GM19043 (cell line): ENCODE results near the gene CRYBA4.

ENCODE experiments used
- ATAC-seq: cut with Tn5 transposase; IDR thresholded peaks from one replicate; pipeline ENCODE4 v1.9.1; 2021; ENCODE audit warnings: low read depth; ENCODE audit not compliant: unreplicated experiment

CRYBA4 gene

GRCh38 chr22:26658671-26659478 lies 37.1 kb downstream of the CRYBA4 start:
- peak; percentile 69 for ATAC-seq

- ATAC-seq, result no peak
These were observed 38.6 kb downstream of the CRYBA4 start for GRCh38 chr22:26660356-26660755.

- ATAC-seq, result no peak
These were observed 39.3 kb downstream of the CRYBA4 start for GRCh38 chr22:26660961-26661578.

- ATAC-seq, result no peak
These were observed 40.4 kb downstream of the CRYBA4 start for GRCh38 chr22:26662160-26662559.

DNA sequence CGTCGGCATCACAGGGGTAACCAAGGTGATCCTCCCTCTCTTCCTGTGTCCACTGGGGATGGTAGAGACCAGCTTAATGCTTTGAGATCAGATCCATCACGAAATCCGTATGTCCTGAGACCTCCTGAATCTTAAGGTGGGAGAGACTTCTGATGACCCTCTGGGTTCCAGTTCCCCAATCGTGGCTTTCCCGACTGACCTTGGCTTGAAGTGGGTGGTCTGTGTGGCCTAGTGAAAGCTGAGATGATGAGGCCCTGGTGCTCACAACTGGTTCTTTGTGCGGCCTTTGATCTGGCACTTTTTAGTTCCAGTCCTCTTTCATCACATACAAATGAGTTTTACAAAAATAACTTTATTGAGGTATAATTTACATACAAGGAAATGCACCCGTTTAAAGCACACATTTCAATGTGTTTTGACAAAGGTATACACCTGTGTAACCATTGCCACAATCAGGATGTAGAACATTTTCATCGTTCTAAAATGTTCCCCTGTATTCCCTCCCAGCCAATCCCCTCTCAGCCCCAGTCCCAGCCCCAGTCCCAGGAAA lies 41.7 kb downstream of the CRYBA4 start:
- ATAC-seq, result no peak

GRCh38 chr22:26665813-26666231 lies 44.1 kb downstream of the CRYBA4 start:
- ATAC-seq, result no peak

- no peak for ATAC-seq
These were observed 45.4 kb downstream of the CRYBA4 start for GRCh38 chr22:26667140-26667539.

DNA sequence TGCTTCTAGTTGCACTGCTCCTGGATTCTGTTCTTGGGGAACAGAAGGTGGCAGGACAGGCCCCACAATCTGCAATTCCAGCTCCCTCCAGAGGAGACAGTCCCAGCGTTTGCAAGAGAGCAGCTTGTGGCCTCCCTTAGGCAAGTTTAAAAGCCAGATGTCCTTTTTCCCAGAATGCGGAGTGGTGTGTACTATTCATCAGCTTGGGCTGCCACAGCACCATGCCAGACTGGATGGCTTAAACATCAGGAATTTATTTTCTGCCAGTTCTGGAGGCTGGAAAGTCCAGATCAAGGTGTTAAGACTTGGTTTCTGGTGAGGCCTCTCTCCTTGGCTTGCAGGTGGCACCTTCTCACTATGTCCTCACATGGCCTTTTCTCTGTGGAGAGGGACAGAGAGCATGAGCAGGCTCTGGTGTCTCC lies 47.3 kb downstream of the CRYBA4 start:
- ATAC-seq, result no peak

DNA sequence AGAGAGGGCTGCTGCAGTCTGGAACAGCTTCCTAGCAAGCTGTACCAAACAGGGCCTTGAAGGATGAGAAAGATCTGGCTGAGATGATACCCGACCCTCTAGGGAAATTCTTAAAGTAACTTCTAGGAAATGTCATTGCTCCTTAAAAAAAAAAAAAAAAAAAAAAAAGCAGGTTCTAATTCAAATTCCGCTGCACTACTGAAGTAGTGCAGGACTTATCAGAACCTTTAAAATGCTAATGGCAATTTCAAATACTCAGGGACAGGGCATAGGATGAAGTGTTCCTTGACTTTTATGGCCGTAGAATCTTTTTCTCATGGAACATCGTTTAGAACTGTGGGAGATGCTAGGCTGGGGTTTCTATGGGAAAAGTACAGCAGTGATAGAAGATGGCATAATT lies 48.7 kb downstream of the CRYBA4 start:
- ATAC-seq, result no peak

- ATAC-seq, result peak; percentile 31
These were observed 49.7 kb downstream of the CRYBA4 start for GRCh38 chr22:26671317-26672059.

DNA sequence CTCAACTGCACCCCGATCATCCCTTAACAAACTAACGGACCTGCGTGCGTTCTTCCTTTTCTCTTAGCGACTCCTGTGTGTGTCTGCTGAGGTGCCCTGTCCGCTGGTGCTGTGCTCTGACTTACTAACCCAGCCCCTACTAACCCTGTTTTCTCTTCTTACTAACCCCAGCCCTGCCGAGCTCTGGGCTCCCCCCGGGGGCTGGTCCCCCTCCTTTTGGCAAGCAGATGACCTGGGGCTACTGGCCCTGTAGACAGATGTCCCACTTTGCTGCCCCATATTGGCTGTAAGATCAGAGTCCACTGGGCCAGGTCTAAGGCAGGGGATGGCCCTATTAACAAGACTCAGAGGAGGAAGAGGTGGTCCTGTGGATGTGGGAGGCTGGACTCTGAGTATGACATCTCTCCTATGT lies 50.3 kb downstream of the CRYBA4 start:
- ATAC-seq, result peak; percentile 15

DNA sequence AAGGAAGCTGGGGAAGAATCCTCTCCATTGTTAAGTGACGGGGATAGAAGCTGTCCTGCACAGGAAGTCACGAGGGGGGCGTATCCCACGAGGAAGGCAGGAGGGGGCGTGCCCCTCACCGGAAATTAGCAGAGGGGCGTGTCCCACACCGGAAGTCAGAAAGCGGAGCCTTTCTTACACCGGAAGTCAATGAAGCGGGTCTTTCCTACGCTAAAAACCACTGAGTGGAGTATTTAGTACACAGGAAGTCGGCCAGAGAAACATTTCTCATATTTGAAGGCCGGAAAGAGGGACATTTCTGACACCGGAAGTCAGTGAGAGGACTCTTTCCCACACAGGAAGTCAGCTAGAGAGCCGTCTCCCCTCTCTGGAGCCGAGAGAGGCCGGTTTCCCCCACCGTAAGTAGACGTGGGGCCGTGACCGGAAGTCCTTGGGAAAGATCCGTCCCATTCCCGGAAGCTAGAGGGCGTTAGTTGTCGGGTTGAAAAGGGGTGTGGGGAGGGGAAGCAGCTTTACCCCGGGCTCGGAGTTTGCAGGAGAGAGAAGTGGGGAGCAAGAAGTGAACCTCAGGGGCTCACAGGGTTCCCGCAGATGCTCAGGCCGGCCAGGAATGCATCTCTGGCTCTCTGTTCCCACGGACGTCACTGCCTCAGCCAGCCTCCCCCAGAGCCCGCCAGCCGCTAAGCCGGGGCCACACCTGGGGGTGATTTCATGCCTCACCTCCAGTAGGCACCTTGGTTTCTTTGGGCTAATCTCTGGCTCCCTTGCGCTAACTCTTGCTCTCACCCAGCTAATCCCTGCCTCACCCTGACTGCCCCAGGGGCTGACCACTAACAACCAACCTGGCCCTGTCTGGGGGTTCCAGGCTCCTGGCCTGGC lies 51.1 kb downstream of the CRYBA4 start:
- ATAC-seq, result peak; percentile 60

- no peak for ATAC-seq
These were observed 51.7 kb downstream of the CRYBA4 start for GRCh38 chr22:26673486-26673885.

- ATAC-seq, result no peak
These were observed 52.7 kb downstream of the CRYBA4 start for GRCh38 chr22:26674211-26675190.

GRCh38 chr22:26675687-26676268 lies 54.0 kb downstream of the CRYBA4 start:
- no peak for ATAC-seq

DNA sequence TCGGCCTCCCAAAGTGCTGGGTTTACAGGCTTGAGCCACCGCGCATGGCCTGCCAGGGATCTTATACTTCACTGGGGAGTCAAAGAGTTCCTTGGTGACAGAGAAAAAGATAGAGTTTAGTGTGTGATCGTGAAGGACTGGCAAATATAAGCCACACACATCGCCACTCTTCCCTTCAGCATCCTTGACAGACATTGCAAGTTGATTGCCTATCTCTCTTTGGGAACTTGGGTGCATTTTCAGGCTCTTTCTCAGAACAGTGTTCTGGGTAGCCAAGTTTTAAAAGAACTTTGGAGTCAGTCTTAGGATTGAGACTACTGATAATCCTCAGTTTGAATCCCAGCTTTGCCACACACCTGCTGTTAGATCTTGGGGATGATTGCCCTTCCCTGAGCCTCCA lies 55.5 kb downstream of the CRYBA4 start:
- no peak for ATAC-seq

- ATAC-seq, result no peak
These were observed 57.4 kb downstream of the CRYBA4 start for GRCh38 chr22:26679003-26679629.
